Peyer's patch (tissue), 4 donors: Measurements from ENCODE around the gene HNRNPLL.
"Not testable (repeated sequence)": the region's sequence is repeated elsewhere in the genome, so short reads cannot be mapped to it uniquely, and the experiment has no call there.

Experiments
- POLR2A ChIP-seq, 2 donors: fragments of 450-650 bp; IDR thresholded peaks; one replicate each; pipeline ENCODE4 v1.5.1; 2017; ENCODE audit warnings: antibody characterized with exemption in 2 of 2, mild to moderate bottlenecking in 2 of 2, moderate library complexity in 2 of 2
- TF ChIP-seq, protein P1 (sequence below), 6 experiments: fragments of 450-650 bp in 4 of 6; fragments of 200-600 bp in 2 of 6; sonication (generic) in 1 of 6; IDR thresholded peaks; one replicate each; pipeline ENCODE4 v1.5.1; 2017 to 2019; ENCODE audit warnings: antibody characterized with exemption in 6 of 6, mild to moderate bottlenecking in 3 of 6, moderate library complexity in 1 of 6

DNA sequence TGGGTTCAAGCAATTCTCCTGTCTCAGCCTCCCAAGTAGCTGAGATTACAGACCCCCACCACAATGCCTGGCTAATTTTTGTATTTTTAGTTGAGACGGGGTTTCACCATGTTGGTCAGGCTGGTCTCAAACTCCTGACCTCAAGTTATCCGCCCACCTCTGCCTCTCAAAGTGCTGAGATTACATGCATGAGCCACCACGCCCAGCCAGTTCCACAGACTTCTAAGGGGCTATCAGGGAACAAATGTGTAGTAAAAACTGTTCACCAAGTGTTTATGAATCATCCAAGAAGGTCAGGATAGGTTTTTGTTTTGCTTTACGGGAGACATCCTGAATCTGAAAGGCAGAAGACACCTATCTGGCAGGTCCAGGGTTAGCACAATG lies 60.5 kb downstream of the HNRNPLL start:
- TF ChIP-seq POLR2A (IDR thresholded peaks at IDR 0.05): not testable (repeated sequence)
- TF ChIP-seq, protein P1, sequence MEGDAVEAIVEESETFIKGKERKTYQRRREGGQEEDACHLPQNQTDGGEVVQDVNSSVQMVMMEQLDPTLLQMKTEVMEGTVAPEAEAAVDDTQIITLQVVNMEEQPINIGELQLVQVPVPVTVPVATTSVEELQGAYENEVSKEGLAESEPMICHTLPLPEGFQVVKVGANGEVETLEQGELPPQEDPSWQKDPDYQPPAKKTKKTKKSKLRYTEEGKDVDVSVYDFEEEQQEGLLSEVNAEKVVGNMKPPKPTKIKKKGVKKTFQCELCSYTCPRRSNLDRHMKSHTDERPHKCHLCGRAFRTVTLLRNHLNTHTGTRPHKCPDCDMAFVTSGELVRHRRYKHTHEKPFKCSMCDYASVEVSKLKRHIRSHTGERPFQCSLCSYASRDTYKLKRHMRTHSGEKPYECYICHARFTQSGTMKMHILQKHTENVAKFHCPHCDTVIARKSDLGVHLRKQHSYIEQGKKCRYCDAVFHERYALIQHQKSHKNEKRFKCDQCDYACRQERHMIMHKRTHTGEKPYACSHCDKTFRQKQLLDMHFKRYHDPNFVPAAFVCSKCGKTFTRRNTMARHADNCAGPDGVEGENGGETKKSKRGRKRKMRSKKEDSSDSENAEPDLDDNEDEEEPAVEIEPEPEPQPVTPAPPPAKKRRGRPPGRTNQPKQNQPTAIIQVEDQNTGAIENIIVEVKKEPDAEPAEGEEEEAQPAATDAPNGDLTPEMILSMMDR (IDR thresholded peaks at IDR 0.05): not testable (repeated sequence)
